Activated CD4-positive, alpha-beta T cell treated with anti-CD3 and anti-CD28 coated beads for 24 hours (primary cell): ENCODE results near the gene FOXRED2.
A peak's percentile ranks its signal among the peaks of the same experiment; 100 is the strongest.

Experiments
- DNase-seq, 2 donors: peaks; one replicate each; pipeline ENCODE4 v3.0.0-alpha.2; 2020; ENCODE audit warnings: low read depth in 2 of 2

Gene FOXRED2

GRCh38 chr22:36514766-36515165 is 7.9 kb upstream of the FOXRED2 start:
- DNase-seq, result no peak

DNA sequence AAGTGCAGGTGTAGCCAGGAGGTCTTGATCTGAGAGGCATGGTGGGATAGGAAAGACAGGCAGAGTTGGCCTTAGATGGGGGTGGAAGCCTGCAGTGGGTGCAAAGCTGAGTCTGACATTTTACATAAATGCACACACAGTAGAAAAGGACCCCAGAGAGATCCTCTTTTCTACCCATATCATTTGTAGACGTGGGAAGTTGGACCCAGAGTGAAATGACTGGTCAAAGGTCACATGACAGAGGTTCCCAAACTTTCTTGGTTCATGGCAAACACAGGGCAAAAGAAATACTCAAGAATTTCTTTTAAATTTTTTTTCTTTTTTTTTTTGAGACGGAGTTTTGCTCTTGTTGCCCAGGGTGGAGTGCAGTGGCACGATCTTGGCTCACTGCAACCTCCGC is 6.2 kb upstream of the FOXRED2 start:
- DNase-seq, result no peak

GRCh38 chr22:36512333-36512732 is 5.5 kb upstream of the FOXRED2 start:
- DNase-seq, result no peak

- peak in 1 of 2 donors; percentile 18 for DNase-seq
Measured at GRCh38 chr22:36510966-36511881, 4.4 kb upstream of the FOXRED2 start.

DNA sequence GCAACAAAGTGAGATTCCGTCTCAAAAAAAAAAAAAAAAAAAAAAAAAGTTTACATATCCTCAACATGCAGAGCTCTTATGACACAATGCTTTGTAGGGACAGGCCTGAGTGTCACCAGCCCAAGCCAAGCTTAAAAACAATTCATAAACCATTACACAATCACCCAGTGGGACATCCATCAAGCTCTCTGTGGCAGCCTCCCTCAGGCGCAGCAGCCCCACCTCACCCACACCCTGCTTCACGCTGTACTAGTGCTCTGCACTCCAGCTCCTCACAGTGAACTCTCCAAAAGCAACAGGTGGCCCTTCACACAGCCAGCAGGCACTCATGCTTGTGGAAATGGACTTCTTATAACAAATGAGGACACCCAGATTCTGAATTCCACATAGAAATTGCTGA is 3.5 kb upstream of the FOXRED2 start:
- DNase-seq, result no peak

GRCh38 chr22:36507518-36508010 is 724 bp upstream of the FOXRED2 start:
- no peak for DNase-seq

DNA sequence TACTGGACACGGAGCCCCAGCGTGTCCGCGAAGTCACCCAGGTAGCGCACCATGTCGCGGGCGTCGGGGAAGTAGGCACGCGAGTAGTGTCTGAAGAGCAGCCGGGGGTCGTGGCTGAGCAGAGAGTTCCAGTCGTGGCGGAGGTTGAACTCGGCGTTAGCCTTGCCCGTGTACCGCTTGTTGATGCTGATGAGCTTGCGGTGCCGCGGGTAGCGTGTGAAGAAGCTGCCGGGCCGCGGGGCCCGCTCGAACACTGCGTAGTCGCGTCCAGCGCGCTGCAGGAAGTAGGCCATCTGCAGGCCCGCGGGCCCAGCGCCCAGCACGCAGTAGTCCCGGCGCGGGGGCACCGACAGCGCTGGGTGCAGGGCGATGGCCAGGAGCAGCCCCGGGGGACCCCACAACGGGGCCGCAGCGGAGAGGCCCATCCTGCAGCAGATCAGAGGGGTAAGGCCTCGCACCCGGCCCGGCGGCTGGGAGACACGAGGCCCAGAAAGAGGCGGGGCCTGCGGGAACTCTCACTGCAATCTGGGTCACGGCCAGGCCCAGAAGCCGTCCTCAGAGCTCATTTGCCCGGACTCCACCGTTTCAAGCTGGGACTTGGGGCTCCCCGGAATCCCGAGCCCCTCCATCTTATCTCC is 723 bp downstream of the FOXRED2 start:
- DNase-seq, result no peak

- DNase-seq, result no peak
Measured at GRCh38 chr22:36497910-36498665, 8.8 kb downstream of the FOXRED2 start.

DNA sequence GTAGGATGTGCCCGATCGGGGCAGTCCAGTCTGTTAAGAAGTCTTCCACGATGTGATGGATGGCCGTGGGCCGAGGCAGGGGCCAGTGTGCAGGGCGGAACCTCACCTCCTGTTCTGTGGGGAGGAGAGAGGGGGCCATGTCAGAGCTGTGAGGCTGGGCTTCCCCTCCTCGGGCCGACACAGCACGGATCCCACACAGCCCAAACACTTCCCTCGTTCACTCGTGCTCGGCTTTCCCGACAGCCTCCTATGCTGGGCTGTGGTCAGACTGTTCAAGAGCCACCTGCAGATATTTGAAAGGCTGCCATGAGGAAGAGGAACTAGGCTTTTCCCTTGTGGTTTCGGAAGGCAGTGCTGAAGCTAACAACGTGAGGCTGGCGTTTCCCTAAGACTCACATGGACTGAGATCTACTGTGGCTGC is 13.1 kb downstream of the FOXRED2 start:
- DNase-seq, result no peak

- no peak for DNase-seq
Measured at GRCh38 chr22:36492109-36492508, 14.7 kb downstream of the FOXRED2 start.

DNA sequence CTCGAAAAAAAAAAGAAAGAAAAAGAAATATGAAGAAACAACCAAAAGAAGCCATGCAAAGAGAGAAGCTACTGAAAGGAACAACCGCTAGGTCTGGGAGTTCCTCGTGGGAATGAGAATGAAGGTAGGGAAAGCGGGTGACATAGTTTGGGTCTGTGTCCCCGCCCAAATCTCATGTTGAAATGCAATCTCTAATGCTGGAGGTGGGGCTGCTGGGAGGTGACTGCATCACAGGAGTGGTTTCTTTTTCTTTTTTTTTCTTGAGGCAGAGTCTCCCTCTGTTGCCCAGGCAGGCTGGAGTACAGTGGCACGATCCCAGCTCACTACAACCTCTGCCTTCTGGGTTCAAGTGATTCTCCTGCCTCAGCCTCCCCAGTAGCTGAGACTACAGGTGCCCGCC is 15.7 kb downstream of the FOXRED2 start:
- DNase-seq, result no peak

DNA sequence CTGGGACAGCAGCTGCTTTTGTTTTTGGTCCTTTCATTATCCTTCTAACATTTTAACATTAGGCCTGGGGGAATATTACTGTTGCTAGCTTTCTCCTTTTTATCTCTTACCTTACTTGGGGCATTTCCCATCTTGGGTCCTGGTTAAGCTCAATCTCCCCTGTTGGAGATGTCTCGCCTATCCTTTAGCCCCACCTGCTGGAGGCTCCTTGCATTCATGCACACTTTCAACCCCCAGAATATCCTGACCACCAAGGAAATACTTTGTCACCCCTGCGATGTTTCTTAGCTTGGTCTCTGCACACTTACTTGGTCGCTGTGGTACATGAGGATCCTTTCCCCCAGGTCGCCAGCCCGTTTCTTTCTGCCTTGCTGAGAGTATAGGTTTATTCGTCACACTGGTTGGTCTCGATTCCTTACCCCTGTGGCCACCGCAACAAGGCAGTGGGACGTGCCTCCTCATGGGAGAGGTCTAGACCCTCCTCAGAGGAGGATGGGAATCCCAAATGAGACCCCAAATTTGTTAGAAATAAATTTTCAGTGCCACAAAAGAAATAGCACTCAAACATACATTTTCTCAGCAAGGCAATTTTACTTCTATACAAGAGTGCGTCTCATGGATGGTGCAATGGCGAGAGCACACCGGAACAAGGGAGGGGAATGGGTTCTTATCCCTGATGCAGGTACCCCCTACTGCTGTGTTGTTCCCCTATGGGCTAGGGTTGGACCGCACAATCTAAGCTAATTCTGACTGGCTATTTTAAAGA is 20.0 kb downstream of the FOXRED2 start:
- DNase-seq, result peak; percentile 35 to 57

- DNase-seq, result peak; percentile 93
Measured at GRCh38 chr22:36481393-36482168, 25.3 kb downstream of the FOXRED2 start, which contains the start of gene TXN2. Gene TXN2 (minus strand): TSS chr22:36481640. CDS start chr22:36480837, 803 bp downstream.

- DNase-seq, result no peak
Measured at GRCh38 chr22:36480941-36481392, 25.9 kb downstream of the FOXRED2 start.

DNA sequence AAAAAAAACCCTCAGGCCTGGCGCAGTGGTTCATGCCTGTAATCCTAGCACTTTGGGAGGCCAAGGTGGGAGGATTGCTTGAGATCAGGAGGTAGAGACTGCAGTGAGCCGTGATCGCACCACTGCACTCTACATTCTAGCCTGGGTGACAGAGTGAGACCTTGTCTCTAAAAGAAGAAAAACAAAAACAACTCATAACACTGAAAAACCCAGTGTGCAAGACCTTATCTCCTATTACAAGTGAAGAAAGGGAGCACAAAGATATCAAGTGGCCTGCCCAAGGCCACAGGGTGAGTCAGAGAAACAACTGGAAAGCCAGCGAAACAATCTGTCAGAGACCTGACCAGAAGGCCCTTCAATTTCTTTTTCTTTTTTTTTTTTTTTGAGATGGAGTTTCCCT is 27.9 kb downstream of the FOXRED2 start:
- no peak for DNase-seq

DNA sequence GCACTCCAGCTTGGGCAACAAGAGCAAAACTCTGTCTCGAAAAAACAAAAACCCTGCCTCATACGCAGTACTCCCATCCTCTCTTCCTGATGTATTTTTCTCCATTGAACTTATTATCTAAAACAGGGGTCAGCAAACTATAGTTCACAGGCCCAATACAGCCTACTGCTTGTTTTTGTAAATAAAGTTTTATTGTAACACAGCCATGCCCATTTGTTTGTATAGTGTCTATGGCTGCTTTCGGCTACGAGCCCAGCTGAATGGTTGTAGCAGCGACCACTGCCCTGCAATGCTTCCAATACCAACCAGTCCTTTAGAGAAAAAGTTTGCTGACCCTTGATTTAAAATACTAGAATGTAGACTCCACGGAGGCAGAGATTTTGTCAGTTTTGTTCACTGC is 31.5 kb downstream of the FOXRED2 start:
- no peak for DNase-seq

DNA sequence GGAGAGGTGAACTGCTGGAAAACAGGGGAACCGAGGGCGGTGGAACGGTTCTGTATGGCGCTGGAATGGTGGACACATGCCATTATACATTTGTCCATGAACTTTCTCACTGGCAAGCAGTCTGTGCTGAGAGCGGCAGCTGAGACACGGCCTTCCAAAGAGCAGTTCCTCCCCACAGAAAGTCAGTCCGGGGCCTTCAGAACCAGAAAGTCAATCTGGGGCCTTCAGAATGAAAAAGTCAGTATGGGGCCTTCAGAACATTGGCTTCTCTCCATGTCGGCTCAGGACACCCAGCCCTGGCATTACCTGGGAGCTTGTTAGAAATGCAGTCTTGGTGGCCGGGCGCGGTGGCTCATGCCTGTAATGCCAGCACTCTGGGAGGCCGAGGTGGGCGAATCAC is 34.2 kb downstream of the FOXRED2 start:
- no peak for DNase-seq

- DNase-seq, result no peak
Measured at GRCh38 chr22:36471341-36471821, 35.5 kb downstream of the FOXRED2 start.

GRCh38 chr22:36470994-36471331 is 35.9 kb downstream of the FOXRED2 start:
- DNase-seq, result no peak
